Measurements from ENCODE around the gene ANKRD22.

The ANKRD22 gene

GRCh38 chr10:88833723-88834122 is 17.9 kb downstream of the ANKRD22 start:
- H3K36me3 ChIP-seq (ENCODE audit: low read depth), result no peaks in the 10 kb centered on the region
- no peaks in the 10 kb centered on the region for H3K4me1 ChIP-seq (ENCODE audit: insufficient read depth, poor library complexity, severe bottlenecking)
- no peak for ATAC-seq (ENCODE audit: low read depth)
- no peak for TF ChIP-seq CTCF (IDR thresholded peaks at IDR 0.05; ENCODE audit: poor library complexity, severe bottlenecking)
- no peak overlapping the region for H3K4me3 ChIP-seq (ENCODE audit: severe bottlenecking)
- H3K27ac ChIP-seq (ENCODE audit: poor library complexity, severe bottlenecking), result no peak overlapping the region
- no peaks in the 10 kb centered on the region for H3K9me3 ChIP-seq (ENCODE audit: severe bottlenecking)
- no peaks in the 10 kb centered on the region for H3K27me3 ChIP-seq (ENCODE audit: insufficient read depth, poor library complexity, severe bottlenecking)
- DNase-seq (ENCODE audit: low spot score), result no peak

GRCh38 chr10:88833156-88833555 is 18.5 kb downstream of the ANKRD22 start:
- ATAC-seq (ENCODE audit: low read depth), result no peak
- TF ChIP-seq CTCF (IDR thresholded peaks at IDR 0.05; ENCODE audit: poor library complexity, severe bottlenecking), result no peak

DNA sequence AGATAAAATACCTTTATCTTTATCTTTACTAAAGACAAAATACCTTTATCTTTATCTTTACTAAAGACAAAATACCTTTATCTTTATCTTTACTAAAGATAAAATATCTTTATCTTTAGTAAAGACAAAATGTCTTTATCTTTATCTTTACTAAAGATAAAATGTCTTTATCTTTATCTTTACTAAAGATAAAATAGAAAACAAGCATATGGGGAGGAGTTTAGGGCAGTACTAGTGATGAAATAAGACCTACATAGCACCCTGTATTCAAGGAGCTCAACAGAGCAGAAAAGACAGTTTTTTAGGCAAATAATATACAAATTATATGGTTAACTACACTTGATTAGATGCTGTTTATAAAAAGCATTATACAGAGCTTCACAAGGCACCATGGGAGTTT is 19.3 kb downstream of the ANKRD22 start:
- ATAC-seq (ENCODE audit: low read depth) (no peak), DNase-seq (ENCODE audit: low spot score) (no peak)
- H3K4me3 ChIP-seq (ENCODE audit: severe bottlenecking), result no peak overlapping the region
- H3K36me3 ChIP-seq (ENCODE audit: low read depth), result no peaks in the 10 kb centered on the region
- H3K9me3 ChIP-seq (ENCODE audit: severe bottlenecking), result no peaks in the 10 kb centered on the region
- TF ChIP-seq CTCF (IDR thresholded peaks at IDR 0.05; ENCODE audit: poor library complexity, severe bottlenecking), result no peak
- no peaks in the 10 kb centered on the region for H3K27me3 ChIP-seq (ENCODE audit: insufficient read depth, poor library complexity, severe bottlenecking)
- no peak overlapping the region for H3K27ac ChIP-seq (ENCODE audit: poor library complexity, severe bottlenecking)
- H3K4me1 ChIP-seq (ENCODE audit: insufficient read depth, poor library complexity, severe bottlenecking), result no peaks in the 10 kb centered on the region

More at GRCh38 chr10:88833156-88833555, 18.5 kb downstream of the ANKRD22 start:
- Histone ChIP-seq H3K27ac (ENCODE audit: poor library complexity, severe bottlenecking) (no peak overlapping the region), H3K27me3 (ENCODE audit: insufficient read depth, poor library complexity, severe bottlenecking) (no peaks in the 10 kb centered on the region), H3K9me3 (ENCODE audit: severe bottlenecking) (no peaks in the 10 kb centered on the region), H3K4me3 (ENCODE audit: severe bottlenecking) (no peak overlapping the region), H3K36me3 (ENCODE audit: low read depth) (no peaks in the 10 kb centered on the region), H3K4me1 (ENCODE audit: insufficient read depth, poor library complexity, severe bottlenecking) (no peaks in the 10 kb centered on the region)
- no peak for DNase-seq (ENCODE audit: low spot score)

DNA sequence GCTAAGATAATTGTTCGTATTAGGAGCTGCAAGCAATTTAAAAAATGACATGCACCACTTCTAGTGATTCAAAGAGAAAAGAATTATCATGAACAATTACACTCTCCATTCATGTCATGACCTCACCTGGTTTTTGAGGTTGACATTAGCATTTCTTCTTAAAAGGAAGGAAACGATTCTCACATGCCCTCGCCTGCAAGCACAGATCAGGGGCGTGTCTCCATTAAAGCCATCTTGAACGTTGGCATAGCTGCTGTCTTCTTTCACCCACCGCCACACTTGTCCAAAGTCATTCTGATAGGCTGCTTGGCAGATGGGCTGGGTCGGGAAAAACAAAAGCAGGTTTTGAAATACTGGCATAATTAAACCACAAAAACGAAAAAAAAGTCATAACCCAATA is 19.9 kb downstream of the ANKRD22 start:
- ATAC-seq (ENCODE audit: low read depth) (no peak), DNase-seq (ENCODE audit: low spot score) (no peak)
- H3K4me1 ChIP-seq (ENCODE audit: insufficient read depth, poor library complexity, severe bottlenecking), result no peaks in the 10 kb centered on the region
- no peak overlapping the region for H3K27ac ChIP-seq (ENCODE audit: poor library complexity, severe bottlenecking)
- TF ChIP-seq CTCF (IDR thresholded peaks at IDR 0.05; ENCODE audit: poor library complexity, severe bottlenecking), result no peak
- H3K4me3 ChIP-seq (ENCODE audit: severe bottlenecking), result no peak overlapping the region
- no peaks in the 10 kb centered on the region for H3K9me3 ChIP-seq (ENCODE audit: severe bottlenecking)
- H3K36me3 ChIP-seq (ENCODE audit: low read depth), result no peaks in the 10 kb centered on the region
- H3K27me3 ChIP-seq (ENCODE audit: insufficient read depth, poor library complexity, severe bottlenecking), result no peaks in the 10 kb centered on the region

GRCh38 chr10:88830643-88831268 is 20.9 kb downstream of the ANKRD22 start:
- Histone ChIP-seq H3K9me3 (ENCODE audit: severe bottlenecking) (no peaks in the 10 kb centered on the region), H3K27me3 (ENCODE audit: insufficient read depth, poor library complexity, severe bottlenecking) (no peaks in the 10 kb centered on the region), H3K4me3 (ENCODE audit: severe bottlenecking) (no peak overlapping the region), H3K4me1 (ENCODE audit: insufficient read depth, poor library complexity, severe bottlenecking) (no peaks in the 10 kb centered on the region), H3K27ac (ENCODE audit: poor library complexity, severe bottlenecking) (no peak overlapping the region), H3K36me3 (ENCODE audit: low read depth) (no peaks in the 10 kb centered on the region)
- DNase-seq (ENCODE audit: low spot score) (no peak), ATAC-seq (ENCODE audit: low read depth) (no peak)
- no peak for TF ChIP-seq CTCF (IDR thresholded peaks at IDR 0.05; ENCODE audit: poor library complexity, severe bottlenecking)
